ENCODE data around the gene STXBP4.
"Not testable (repeated sequence)": the region's sequence is repeated elsewhere in the genome, so short reads cannot be mapped to it uniquely, and the experiment has no call there.

The STXBP4 gene

DNA sequence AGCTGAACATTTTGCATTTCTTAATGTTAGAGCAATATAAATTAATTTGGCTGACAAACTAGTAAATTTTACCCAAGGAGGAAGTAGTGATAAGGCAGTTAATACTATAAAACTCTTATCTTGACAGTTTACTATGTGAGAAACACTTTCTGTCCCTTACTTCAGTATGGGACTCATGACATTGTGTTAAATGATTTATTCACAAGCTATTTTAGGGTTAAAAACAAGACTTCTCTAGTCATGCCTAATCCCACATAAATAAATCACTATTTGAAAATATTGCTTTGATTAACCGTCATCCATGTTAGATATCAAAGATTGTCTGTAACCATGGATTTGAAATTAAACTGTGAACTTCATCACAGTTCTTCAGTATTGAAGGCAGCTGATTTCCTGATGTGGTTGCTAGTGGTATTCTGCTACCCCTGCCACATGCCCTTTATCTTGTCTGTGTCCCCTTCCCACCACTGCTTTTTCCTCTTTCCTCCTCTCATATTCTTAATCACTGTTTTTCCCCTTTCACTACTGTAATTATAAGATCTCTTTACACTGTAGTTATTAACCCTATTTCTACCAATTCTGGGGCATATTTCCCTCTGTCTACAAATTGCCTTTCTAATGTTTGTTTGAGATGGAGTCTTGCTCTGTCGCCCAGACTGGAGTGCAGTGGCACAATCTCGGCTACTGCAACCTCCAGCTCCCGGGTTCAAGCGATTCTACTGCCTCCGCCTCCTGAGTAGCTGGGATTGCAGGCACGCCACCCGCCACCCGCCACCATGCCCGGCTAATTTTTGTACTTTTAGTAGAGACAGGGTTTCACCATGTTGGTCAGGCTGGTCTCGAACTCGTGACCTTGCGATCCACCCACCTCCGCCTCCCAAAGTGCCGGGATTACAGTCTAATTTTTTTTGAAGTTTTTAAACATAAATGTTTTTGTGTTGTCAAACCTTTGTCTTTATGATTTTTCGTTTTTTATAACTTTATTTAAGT is 95.6 kb downstream of the STXBP4 start:
- Histone ChIP-seq H3K4me3 (ENCODE audit: low read depth in 1 of 2, low read length in 2 of 2) (no peak overlapping the region), H3K27me3 (ENCODE audit: control insufficient read depth in 1 of 2, insufficient read depth in 2 of 2, low read length in 2 of 2) (no peaks in the 10 kb centered on the region), H3K9ac (ENCODE audit: low read depth in 1 of 2, low read length in 2 of 2) (no peak overlapping the region), H3K36me3 (ENCODE audit: control insufficient read depth in 1 of 2, insufficient read depth in 2 of 2, low read length in 2 of 2) (no peaks in the 10 kb centered on the region), H3K27ac (ENCODE audit: low read depth, low read length) (no peak overlapping the region), H3K4me1 (ENCODE audit: control insufficient read depth in 1 of 2, insufficient read depth in 2 of 2, low read length in 2 of 2) (peaks cover 8 to 17% of the 10 kb centered on the region in 2 donors), H3K9me3 (ENCODE audit: control insufficient read depth in 1 of 2, low read length in 2 of 2) (no peaks in the 10 kb centered on the region)

DNA sequence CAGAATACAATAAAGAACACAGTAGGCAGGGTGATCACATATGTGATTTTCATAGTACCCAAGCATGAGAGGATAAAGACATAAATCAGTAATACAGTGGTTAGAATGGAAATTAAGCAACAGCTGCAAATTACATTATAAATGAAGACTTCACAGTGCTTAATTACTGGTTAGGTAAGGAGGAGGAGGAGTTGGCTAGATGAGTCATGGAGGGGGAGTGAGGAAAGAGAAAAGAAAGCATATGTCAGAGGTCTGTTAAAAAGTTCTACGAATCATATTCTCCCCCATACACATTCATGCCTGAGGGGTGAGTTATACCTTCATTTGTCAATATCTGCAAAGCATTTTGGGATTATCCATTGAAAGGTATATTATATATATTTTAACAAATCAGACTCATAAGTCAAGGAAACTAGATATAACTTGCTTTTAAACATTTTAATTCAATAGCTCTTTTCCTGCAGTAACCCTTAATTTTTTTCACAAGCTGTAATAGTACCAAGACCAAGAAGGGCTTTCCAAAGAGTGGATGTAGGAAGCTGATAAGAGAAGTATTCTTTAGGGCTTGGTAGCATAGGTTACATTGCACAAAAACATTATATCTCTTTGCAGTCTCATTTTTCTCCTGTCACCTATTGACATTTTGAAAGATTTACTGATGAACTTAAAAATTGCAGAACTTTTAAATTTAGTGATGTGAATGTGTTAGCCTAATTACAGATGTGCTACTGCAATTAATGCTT is 99.3 kb downstream of the STXBP4 start:
- no peak overlapping the region for H3K4me3 ChIP-seq (ENCODE audit: low read depth in 1 of 2, low read length in 2 of 2)
- no peaks in the 10 kb centered on the region for H3K27me3 ChIP-seq (ENCODE audit: control insufficient read depth in 1 of 2, insufficient read depth in 2 of 2, low read length in 2 of 2)
- no peaks in the 10 kb centered on the region for H3K36me3 ChIP-seq (ENCODE audit: control insufficient read depth in 1 of 2, insufficient read depth in 2 of 2, low read length in 2 of 2)
- H3K9me3 ChIP-seq (ENCODE audit: control insufficient read depth in 1 of 2, low read length in 2 of 2) = no peaks in the 10 kb centered on the region
- H3K27ac ChIP-seq (ENCODE audit: low read depth, low read length) = no peak overlapping the region
- H3K9ac ChIP-seq (ENCODE audit: low read depth in 1 of 2, low read length in 2 of 2) = no peak overlapping the region
- H3K4me1 ChIP-seq (ENCODE audit: control insufficient read depth in 1 of 2, insufficient read depth in 2 of 2, low read length in 2 of 2) = peaks cover 13 to 18% of the 10 kb centered on the region in 2 donors

DNA sequence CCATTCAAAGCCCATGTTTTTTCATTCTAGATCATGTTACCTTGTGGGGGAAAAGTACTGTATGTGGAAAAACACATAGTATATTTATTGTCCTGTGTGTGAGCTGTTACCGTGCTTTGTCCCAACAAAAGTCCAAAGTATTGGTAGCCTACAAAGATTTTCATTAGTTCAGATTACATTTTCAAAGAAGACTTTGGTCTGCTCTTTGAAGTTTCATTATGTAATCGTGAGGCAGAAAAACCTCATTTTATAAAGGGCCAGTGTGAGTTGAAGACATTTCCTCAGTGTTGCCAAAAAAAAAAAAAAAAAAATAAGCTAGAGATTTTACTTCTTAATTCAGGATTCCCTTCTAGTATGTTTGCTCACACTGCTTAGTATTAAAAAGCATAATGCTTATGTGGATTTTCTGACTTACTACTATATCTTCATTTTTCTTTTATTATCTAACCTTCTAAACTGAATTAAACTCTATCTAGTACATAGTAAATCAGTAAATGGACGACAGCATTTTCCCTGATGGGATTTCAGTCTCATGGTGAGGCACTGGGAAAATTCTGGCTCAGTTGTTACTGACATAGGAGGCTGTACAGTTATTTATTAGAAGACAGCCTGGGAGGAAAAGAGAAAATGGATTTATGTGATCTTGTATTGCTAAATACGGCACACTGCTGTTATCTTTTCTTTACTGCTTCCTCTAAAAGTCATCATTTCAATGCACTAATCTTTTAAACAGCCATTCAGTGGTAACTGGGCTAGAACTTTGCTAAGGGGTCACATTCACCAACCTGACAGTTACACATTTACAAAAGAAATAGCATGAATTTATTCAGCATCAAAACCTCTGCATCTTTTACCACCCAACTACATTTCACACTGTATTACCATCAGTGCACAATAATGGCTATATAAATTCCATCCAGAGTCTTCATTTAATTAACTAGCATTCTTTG is 100.6 kb downstream of the STXBP4 start:
- Histone ChIP-seq H3K27me3 (ENCODE audit: control insufficient read depth in 1 of 2, insufficient read depth in 2 of 2, low read length in 2 of 2) (no peaks in the 10 kb centered on the region), H3K9ac (ENCODE audit: low read depth in 1 of 2, low read length in 2 of 2) (no peak overlapping the region), H3K27ac (ENCODE audit: low read depth, low read length) (no peak overlapping the region), H3K9me3 (ENCODE audit: control insufficient read depth in 1 of 2, low read length in 2 of 2) (no peaks in the 10 kb centered on the region), H3K4me3 (ENCODE audit: low read depth in 1 of 2, low read length in 2 of 2) (no peak overlapping the region), H3K4me1 (ENCODE audit: control insufficient read depth in 1 of 2, insufficient read depth in 2 of 2, low read length in 2 of 2) (peaks cover 9 to 12% of the 10 kb centered on the region in 2 donors), H3K36me3 (ENCODE audit: control insufficient read depth in 1 of 2, insufficient read depth in 2 of 2, low read length in 2 of 2) (no peaks in the 10 kb centered on the region)

DNA sequence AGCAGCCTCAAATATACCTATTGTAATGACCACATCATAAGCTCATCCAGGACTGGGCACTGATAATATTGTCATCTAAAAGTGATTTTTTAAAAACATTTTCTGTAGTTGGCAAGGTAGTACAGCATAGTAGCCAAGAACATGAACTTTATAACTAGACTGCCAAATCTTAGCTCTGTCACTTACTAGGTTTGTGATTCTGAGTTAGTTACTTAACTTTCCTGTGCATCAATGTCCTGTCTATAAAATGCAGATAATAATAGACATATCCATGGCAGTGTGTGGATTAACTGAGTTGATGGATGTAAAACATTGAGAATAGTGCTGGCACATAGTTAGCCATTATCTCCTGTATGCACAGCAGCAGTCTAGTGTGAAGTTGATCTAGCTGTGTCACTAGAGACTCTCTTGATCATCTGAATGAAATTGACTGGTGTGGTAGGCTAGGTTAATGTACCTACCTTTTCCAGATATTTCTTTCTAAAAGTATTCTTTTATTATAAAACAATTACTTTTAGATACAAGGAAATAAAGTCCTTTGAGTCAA is 101.5 kb downstream of the STXBP4 start:
- H3K27ac ChIP-seq (ENCODE audit: low read depth, low read length) = no peak overlapping the region
- H3K4me3 ChIP-seq (ENCODE audit: low read depth in 1 of 2, low read length in 2 of 2) = no peak overlapping the region
- no peaks in the 10 kb centered on the region for H3K27me3 ChIP-seq (ENCODE audit: control insufficient read depth in 1 of 2, insufficient read depth in 2 of 2, low read length in 2 of 2)
- no peak overlapping the region for H3K9ac ChIP-seq (ENCODE audit: low read depth in 1 of 2, low read length in 2 of 2)
- H3K36me3 ChIP-seq (ENCODE audit: control insufficient read depth in 1 of 2, insufficient read depth in 2 of 2, low read length in 2 of 2) = no peaks in the 10 kb centered on the region
- H3K4me1 ChIP-seq (ENCODE audit: control insufficient read depth in 1 of 2, insufficient read depth in 2 of 2, low read length in 2 of 2) = peaks cover 6 to 9% of the 10 kb centered on the region in 2 donors
- H3K9me3 ChIP-seq (ENCODE audit: control insufficient read depth in 1 of 2, low read length in 2 of 2) = no peaks in the 10 kb centered on the region

DNA sequence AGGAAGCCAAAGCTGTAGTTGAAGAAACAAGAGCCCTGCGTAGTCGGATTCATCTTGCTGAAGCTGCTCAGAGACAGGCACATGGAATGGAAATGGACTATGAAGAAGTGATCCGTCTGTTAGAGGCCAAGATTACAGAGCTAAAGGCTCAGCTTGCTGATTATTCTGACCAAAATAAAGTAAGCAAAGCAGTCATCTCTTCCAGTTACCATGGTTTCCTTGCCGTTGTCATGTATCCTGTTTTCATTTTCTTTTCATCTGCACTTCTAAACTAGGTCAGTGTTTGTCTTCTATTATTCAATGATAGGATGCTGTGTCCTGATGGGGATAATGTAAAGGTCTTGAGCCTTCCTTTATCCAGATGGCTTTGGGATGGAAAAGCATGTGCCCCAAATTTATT is 104.3 kb downstream of the STXBP4 start:
- Histone ChIP-seq H3K9ac (ENCODE audit: low read depth in 1 of 2, low read length in 2 of 2) (no peak overlapping the region), H3K27me3 (ENCODE audit: control insufficient read depth in 1 of 2, insufficient read depth in 2 of 2, low read length in 2 of 2) (no peaks in the 10 kb centered on the region), H3K36me3 (ENCODE audit: control insufficient read depth in 1 of 2, insufficient read depth in 2 of 2, low read length in 2 of 2) (no peaks in the 10 kb centered on the region), H3K4me1 (ENCODE audit: control insufficient read depth in 1 of 2, insufficient read depth in 2 of 2, low read length in 2 of 2) (peaks cover 6 to 9% of the 10 kb centered on the region in 2 donors), H3K27ac (ENCODE audit: low read depth, low read length) (no peak overlapping the region), H3K9me3 (ENCODE audit: control insufficient read depth in 1 of 2, low read length in 2 of 2) (no peaks in the 10 kb centered on the region), H3K4me3 (ENCODE audit: low read depth in 1 of 2, low read length in 2 of 2) (no peak overlapping the region)

DNA sequence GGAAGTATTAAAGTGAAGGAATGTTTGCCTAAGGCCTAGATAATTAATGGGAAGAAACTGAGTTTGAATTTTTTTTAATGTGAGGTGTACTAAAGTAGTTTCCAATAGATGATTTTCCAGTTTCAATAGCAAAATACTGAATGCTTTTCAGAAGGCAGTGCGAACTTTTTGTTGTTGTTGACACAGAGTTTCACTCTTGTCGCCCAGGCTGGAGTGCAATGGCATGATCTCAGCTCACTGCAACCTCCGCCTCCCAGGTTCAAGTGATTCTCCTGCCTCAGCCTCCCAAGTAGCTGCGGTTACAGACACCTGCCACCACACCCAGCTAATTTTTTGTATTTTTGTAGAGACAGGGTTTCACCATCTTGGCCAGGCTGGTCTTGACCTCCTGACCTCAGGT is 104.9 kb downstream of the STXBP4 start:
- H3K4me1 ChIP-seq (ENCODE audit: control insufficient read depth in 1 of 2, insufficient read depth in 2 of 2, low read length in 2 of 2) = not testable (repeated sequence)

DNA sequence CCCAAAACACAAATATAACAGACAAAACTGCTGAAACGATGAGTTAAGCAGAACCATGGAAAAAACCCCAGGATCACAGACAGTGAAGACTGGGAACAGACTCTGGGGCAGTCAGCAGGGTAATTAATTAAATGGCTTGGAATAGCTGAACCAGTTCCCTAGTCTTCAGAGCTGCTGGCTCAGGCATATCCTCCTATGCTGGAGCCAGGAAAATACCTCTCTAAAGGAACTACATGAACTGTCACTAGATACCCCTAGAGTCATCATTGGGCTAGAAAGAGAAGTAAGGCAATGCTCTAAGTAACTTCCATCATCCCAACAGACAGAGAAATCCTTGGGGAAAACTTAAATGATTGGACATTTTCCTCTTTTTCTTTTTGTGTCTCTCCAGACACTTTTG is 113.0 kb downstream of the STXBP4 start:
- no peaks in the 10 kb centered on the region for H3K27me3 ChIP-seq (ENCODE audit: control insufficient read depth in 1 of 2, insufficient read depth in 2 of 2, low read length in 2 of 2)
- no peak overlapping the region for H3K9ac ChIP-seq (ENCODE audit: low read depth in 1 of 2, low read length in 2 of 2)
- no peak overlapping the region for H3K27ac ChIP-seq (ENCODE audit: low read depth, low read length)
- H3K4me1 ChIP-seq (ENCODE audit: control insufficient read depth in 1 of 2, insufficient read depth in 2 of 2, low read length in 2 of 2) = no peaks in the 10 kb centered on the region
- no peaks in the 10 kb centered on the region for H3K36me3 ChIP-seq (ENCODE audit: control insufficient read depth in 1 of 2, insufficient read depth in 2 of 2, low read length in 2 of 2)
- H3K4me3 ChIP-seq (ENCODE audit: low read depth in 1 of 2, low read length in 2 of 2) = no peak overlapping the region
- H3K9me3 ChIP-seq (ENCODE audit: control insufficient read depth in 1 of 2, low read length in 2 of 2) = no peaks in the 10 kb centered on the region

More for the DNA sequence above, 104.9 kb downstream of the STXBP4 start:
- not testable (repeated sequence) for H3K9me3 ChIP-seq (ENCODE audit: control insufficient read depth in 1 of 2, low read length in 2 of 2); H3K4me3 ChIP-seq (ENCODE audit: low read depth in 1 of 2, low read length in 2 of 2); H3K36me3 ChIP-seq (ENCODE audit: control insufficient read depth in 1 of 2, insufficient read depth in 2 of 2, low read length in 2 of 2); H3K27me3 ChIP-seq (ENCODE audit: control insufficient read depth in 1 of 2, insufficient read depth in 2 of 2, low read length in 2 of 2); H3K9ac ChIP-seq (ENCODE audit: low read depth in 1 of 2, low read length in 2 of 2); H3K27ac ChIP-seq (ENCODE audit: low read depth, low read length)

DNA sequence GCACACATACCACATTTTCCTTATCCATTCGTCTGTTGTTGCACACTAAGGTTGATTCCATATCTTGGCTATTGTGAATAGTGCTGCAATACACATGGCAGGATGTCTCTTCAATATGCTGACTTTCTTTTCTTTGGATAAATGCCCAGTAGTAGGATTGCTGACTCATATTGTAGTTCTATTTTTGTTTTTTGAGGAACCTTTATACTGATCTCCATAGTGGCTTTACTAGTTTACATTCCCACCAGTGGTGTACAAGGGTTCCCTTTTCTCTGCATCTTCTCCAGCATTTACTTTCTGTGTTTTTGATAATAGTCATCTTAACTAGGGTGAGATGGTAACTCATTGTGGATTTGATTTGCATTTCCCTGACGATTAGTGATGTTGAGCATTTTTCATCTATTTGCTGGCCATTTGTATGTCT is 118.1 kb downstream of the STXBP4 start:
- no peaks in the 10 kb centered on the region for H3K4me1 ChIP-seq (ENCODE audit: control insufficient read depth in 1 of 2, insufficient read depth in 2 of 2, low read length in 2 of 2)
- H3K27me3 ChIP-seq (ENCODE audit: control insufficient read depth in 1 of 2, insufficient read depth in 2 of 2, low read length in 2 of 2) = no peaks in the 10 kb centered on the region
- H3K27ac ChIP-seq (ENCODE audit: low read depth, low read length) = no peak overlapping the region
- H3K36me3 ChIP-seq (ENCODE audit: control insufficient read depth in 1 of 2, insufficient read depth in 2 of 2, low read length in 2 of 2) = no peaks in the 10 kb centered on the region
- no peak overlapping the region for H3K9ac ChIP-seq (ENCODE audit: low read depth in 1 of 2, low read length in 2 of 2)
- no peak overlapping the region for H3K4me3 ChIP-seq (ENCODE audit: low read depth in 1 of 2, low read length in 2 of 2)
- no peaks in the 10 kb centered on the region for H3K9me3 ChIP-seq (ENCODE audit: control insufficient read depth in 1 of 2, low read length in 2 of 2)

DNA sequence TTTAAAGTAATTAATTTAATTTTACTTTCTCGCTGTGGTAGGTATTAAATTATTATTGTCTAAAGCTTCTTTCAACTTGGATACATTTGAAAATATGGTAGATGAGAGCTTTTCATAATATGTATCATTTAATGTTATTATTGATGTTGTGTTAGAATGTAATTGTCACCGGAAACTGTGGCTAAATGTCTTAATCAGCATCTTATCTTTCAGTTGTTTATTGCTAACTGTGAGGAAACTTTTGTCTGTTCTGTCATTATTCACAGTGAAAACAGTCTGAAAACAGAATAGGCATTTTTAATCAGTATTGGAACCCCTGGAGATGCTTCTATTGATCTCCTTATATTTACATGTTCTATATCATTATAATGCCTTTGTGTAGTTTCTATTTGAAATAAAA is 120.7 kb downstream of the STXBP4 start:
- no peaks in the 10 kb centered on the region for H3K36me3 ChIP-seq (ENCODE audit: control insufficient read depth in 1 of 2, insufficient read depth in 2 of 2, low read length in 2 of 2)
- no peak overlapping the region for H3K9ac ChIP-seq (ENCODE audit: low read depth in 1 of 2, low read length in 2 of 2)
- H3K27me3 ChIP-seq (ENCODE audit: control insufficient read depth in 1 of 2, insufficient read depth in 2 of 2, low read length in 2 of 2) = no peaks in the 10 kb centered on the region
- no peak overlapping the region for H3K4me3 ChIP-seq (ENCODE audit: low read depth in 1 of 2, low read length in 2 of 2)
- no peaks in the 10 kb centered on the region for H3K9me3 ChIP-seq (ENCODE audit: control insufficient read depth in 1 of 2, low read length in 2 of 2)
- no peak overlapping the region for H3K27ac ChIP-seq (ENCODE audit: low read depth, low read length)
- H3K4me1 ChIP-seq (ENCODE audit: control insufficient read depth in 1 of 2, insufficient read depth in 2 of 2, low read length in 2 of 2) = no peaks in the 10 kb centered on the region

Measured in duodenal mucosa (tissue), 2 donors.